Dedifferentiated amniotic fluid mesenchymal stem cell (primary cell): ENCODE measurements around the gene GPR161.
A peak's percentile ranks its signal among the peaks of the same experiment; 100 is the strongest.
"Not testable (repeated sequence)": the region's sequence is repeated elsewhere in the genome, so short reads cannot be mapped to it uniquely, and the experiment has no call there.

Experiments
- DNase-seq: peaks from one replicate; pipeline ENCODE4 v3.0.0-alpha.2; 2016; ENCODE audit errors: extremely low spot score

GPR161 gene

GRCh38 chr1:168087696-168088095 is 49.0 kb downstream of the GPR161 start:
- DNase-seq, result no peak

- no peak for DNase-seq
These were observed 50.3 kb downstream of the GPR161 start for GRCh38 chr1:168086438-168086837.

- no peak for DNase-seq
These were observed 51.3 kb downstream of the GPR161 start for GRCh38 chr1:168085401-168085872.

- DNase-seq, result no peak
These were observed 52.1 kb downstream of the GPR161 start for GRCh38 chr1:168084396-168085231.

- DNase-seq, result no peak
These were observed 53.0 kb downstream of the GPR161 start for GRCh38 chr1:168083456-168084325.

GRCh38 chr1:168082008-168082876 is 54.5 kb downstream of the GPR161 start:
- DNase-seq, result peak; percentile 66

GRCh38 chr1:168081373-168082007 is 55.2 kb downstream of the GPR161 start:
- DNase-seq, result peak; percentile 40

- no peak for DNase-seq
These were observed 57.0 kb downstream of the GPR161 start for GRCh38 chr1:168079761-168080160.

- DNase-seq, result no peak
These were observed 67.3 kb downstream of the GPR161 start for GRCh38 chr1:168069384-168069783.

- DNase-seq, result no peak
These were observed 71.2 kb downstream of the GPR161 start for GRCh38 chr1:168065506-168065905.

GRCh38 chr1:168064216-168064615 is 72.5 kb downstream of the GPR161 start:
- DNase-seq, result no peak

- no peak for DNase-seq
These were observed 78.8 kb downstream of the GPR161 start for GRCh38 chr1:168057921-168058320.

- DNase-seq, result no peak
These were observed 79.4 kb downstream of the GPR161 start for GRCh38 chr1:168057355-168057754.

GRCh38 chr1:168056152-168056551 is 80.6 kb downstream of the GPR161 start:
- DNase-seq, result not testable (repeated sequence)

- DNase-seq, result no peak
These were observed 82.6 kb downstream of the GPR161 start for GRCh38 chr1:168054117-168054516.

GRCh38 chr1:168053681-168054080 is 83.0 kb downstream of the GPR161 start:
- DNase-seq, result no peak

- DNase-seq, result no peak
These were observed 85.8 kb downstream of the GPR161 start for GRCh38 chr1:168050880-168051279.

- no peak for DNase-seq
These were observed 86.4 kb downstream of the GPR161 start for GRCh38 chr1:168050307-168050706.

GRCh38 chr1:168045311-168045710 is 91.4 kb downstream of the GPR161 start:
- no peak for DNase-seq

- DNase-seq, result no peak
These were observed 94.4 kb downstream of the GPR161 start for GRCh38 chr1:168042362-168042761.

- no peak for DNase-seq
These were observed 101.4 kb downstream of the GPR161 start for GRCh38 chr1:168035345-168035744.
